Measurements from ENCODE around the gene SLC17A9.

DNA sequence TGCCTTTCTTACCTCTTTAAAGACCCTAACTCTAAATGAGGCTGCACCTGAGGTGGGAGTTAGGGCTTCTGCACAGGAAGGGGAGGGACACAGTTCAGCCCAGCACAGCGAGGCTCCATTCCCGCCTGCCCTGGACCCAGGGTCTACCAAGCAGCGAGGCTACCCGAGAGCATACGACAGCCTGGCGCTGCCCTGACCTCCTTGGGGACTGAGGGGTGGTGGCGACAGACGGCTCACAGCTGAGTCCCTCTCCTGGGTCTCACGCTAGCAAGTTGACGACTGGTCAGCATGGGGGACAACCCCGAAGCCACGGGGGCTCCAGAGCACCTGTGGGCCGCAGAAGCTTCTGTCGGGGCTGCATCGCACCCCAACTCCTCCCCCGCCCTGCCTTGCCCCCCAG is 24.4 kb downstream of the SLC17A9 start:
- TF ChIP-seq EZH2 (IDR thresholded peaks at IDR 0.05; ENCODE audit: insufficient read depth, poor library complexity, severe bottlenecking): no peak
- no peak for TF ChIP-seq EZH2phosphoT487 (IDR thresholded peaks at IDR 0.05; ENCODE audit: insufficient read depth, low read depth)
